GM23338 (cell line): ENCODE data around the gene KISS1R. TPM values are rescaled to one million over a fixed set of nuclear protein-coding genes. Genes with fewer than 3 reads are reported as not detected.

Experiments
- ATAC-seq: fragments of 200-7000 bp; cut with Tn5 transposase; 3 replicates; pipeline ENCODE4 v1.9.1; 2020
- DNase-seq: peaks from one replicate; pipeline ENCODE4 v3.0.0-alpha.2; 2015; ENCODE audit warnings: low spot score
- H2AFZ ChIP-seq: fragments of 200-600 bp; sonication (generic); 2 replicates; pipeline ENCODE4 v1.8.0; 2016; ENCODE audit warnings: antibody characterized with exemption, mild to moderate bottlenecking, moderate library complexity
- H3F3A ChIP-seq: fragments of 200-600 bp; sonication (generic); replicated peaks from 2 replicates; pipeline ENCODE4 v1.8.0; 2017; ENCODE audit warnings: antibody characterized with exemption, mixed run types, low read depth
- H3K27ac ChIP-seq: fragments of 200-600 bp; sonication (generic); 2 replicates; pipeline ENCODE4 v1.6.1; 2016; ENCODE audit warnings: low read depth
- H3K27me3 ChIP-seq: fragments of 200-600 bp; sonication (generic); 2 replicates; pipeline ENCODE4 v1.8.0; 2016; ENCODE audit warnings: mild to moderate bottlenecking, mixed run types, moderate library complexity; ENCODE audit not compliant: insufficient read depth
- H3K36me3 ChIP-seq: fragments of 200-600 bp; sonication (generic); 2 replicates; pipeline ENCODE4 v1.8.0; 2016; ENCODE audit warnings: mild to moderate bottlenecking; ENCODE audit not compliant: insufficient read depth
- H3K4me1 ChIP-seq: fragments of 200-600 bp; sonication (generic); 2 replicates; pipeline ENCODE4 v1.8.0; 2016; ENCODE audit warnings: mild to moderate bottlenecking, moderate library complexity; ENCODE audit not compliant: insufficient read depth
- H3K4me2 ChIP-seq: fragments of 200-600 bp; sonication (generic); 2 replicates; pipeline ENCODE4 v1.7.1; 2017; ENCODE audit warnings: mixed run types
- H3K4me3 ChIP-seq: fragments of 200-600 bp; sonication (generic); 2 replicates; pipeline ENCODE4 v1.6.1; 2016; ENCODE audit warnings: mixed run types
- H3K79me2 ChIP-seq: fragments of 200-600 bp; sonication (generic); replicated peaks from 2 replicates; pipeline ENCODE4 v1.8.0; 2017; ENCODE audit warnings: mild to moderate bottlenecking; ENCODE audit not compliant: insufficient read depth
- H3K9me2 ChIP-seq: fragments of 200-600 bp; sonication (generic); 2 replicates; pipeline ENCODE4 v1.8.0; 2017; ENCODE audit not compliant: insufficient read depth
- H4K20me1 ChIP-seq: fragments of 200-600 bp; sonication (generic); replicated peaks from 2 replicates; pipeline ENCODE4 v1.8.0; 2017; ENCODE audit warnings: mild to moderate bottlenecking; ENCODE audit not compliant: insufficient read depth
- H3K27ac Mint-ChIP-seq: 2 replicates; pipeline ENCODE4 v1.8.0; 2020; ENCODE audit warnings: inconsistent platforms, mild to moderate bottlenecking, moderate library complexity, mixed read lengths
- H3K27me3 Mint-ChIP-seq: 3 replicates; pipeline ENCODE4 v1.8.0; 2022; ENCODE audit warnings: low read depth, mild to moderate bottlenecking, moderate library complexity, mixed read lengths, inconsistent platforms; ENCODE audit not compliant: insufficient read depth, poor library complexity
- H3K36me3 Mint-ChIP-seq: 3 replicates; pipeline ENCODE4 v1.8.0; 2021; ENCODE audit warnings: low read depth, mild to moderate bottlenecking, inconsistent platforms, moderate library complexity, mixed read lengths
- H3K4me1 Mint-ChIP-seq: 3 replicates; pipeline ENCODE4 v1.8.0; 2020; ENCODE audit warnings: mild to moderate bottlenecking, inconsistent platforms, mixed read lengths
- H3K4me3 Mint-ChIP-seq: 3 replicates; pipeline ENCODE4 v1.8.0; 2021; ENCODE audit warnings: moderate library complexity, mild to moderate bottlenecking, inconsistent platforms, mixed read lengths
- H3K9me3 Mint-ChIP-seq: 3 replicates; pipeline ENCODE4 v1.8.0; 2020; ENCODE audit warnings: moderate library complexity, mild to moderate bottlenecking, inconsistent platforms, mixed read lengths
- CREB1 ChIP-seq: fragments of 250-450 bp; sonication (Bioruptor Pico); IDR thresholded peaks from 2 replicates; pipeline ENCODE4 v1.5.0; 2020; ENCODE audit warnings: low read depth, mild to moderate bottlenecking, moderate library complexity
- EZH2 ChIP-seq: fragments of 200-600 bp; sonication (generic); IDR thresholded peaks from one replicate; pipeline ENCODE4 v1.8.0; 2017; ENCODE audit warnings: antibody characterized with exemption, mild to moderate bottlenecking, low read depth; ENCODE audit not compliant: unreplicated experiment
- EZH2phosphoT487 ChIP-seq: fragments of 200-600 bp; sonication (generic); IDR thresholded peaks from one replicate; pipeline ENCODE4 v1.8.1; 2018; ENCODE audit warnings: antibody characterized with exemption; ENCODE audit not compliant: unreplicated experiment
- JUNB ChIP-seq: IDR thresholded peaks from one replicate; pipeline ENCODE4 v1.6.1; 2016; ENCODE audit warnings: antibody characterized with exemption; ENCODE audit not compliant: unreplicated experiment
- NANOG ChIP-seq: IDR thresholded peaks from 2 replicates; pipeline ENCODE4 v1.6.1; 2016; ENCODE audit warnings: antibody characterized with exemption, borderline replicate concordance
- POLR2AphosphoS5 ChIP-seq: IDR thresholded peaks from 2 replicates; pipeline ENCODE4 v1.6.1; 2016; ENCODE audit warnings: antibody characterized with exemption, low read depth
- STAT1 ChIP-seq: IDR thresholded peaks from one replicate; pipeline ENCODE4 v1.6.1; 2016; ENCODE audit warnings: antibody characterized with exemption; ENCODE audit not compliant: unreplicated experiment
- polyA plus RNA-seq: library from polyadenylated mRNA; unstranded; fragments of >200 nt; fragmentation: Nextera tagmentation; extraction: Ambion mirVana; gene quantifications from 2 replicates; pipeline ENCODE4 v1.2.1, GENCODE V29; 2016
- total RNA-seq: library from RNA; depleted of rRNA; stranded (reverse); fragments of >200 nt; shearing (Covaris generic); gene quantifications from 2 replicates; pipeline ENCODE4 v1.2.3, GENCODE V29; 2014
- TF ChIP-seq, protein P1 (sequence below): IDR thresholded peaks from 2 replicates; pipeline ENCODE4 v1.6.1; 2016; ENCODE audit warnings: antibody characterized with exemption
- TF ChIP-seq, protein P2 (sequence below), 2 experiments: fragments of 200-600 bp in 1 of 2; sonication (generic) in 1 of 2; conservative IDR thresholded peaks; 2 replicates each; pipeline versions ENCODE4 v1.5.1 to v1.6.1; 2016 to 2017; ENCODE audit warnings: antibody characterized with exemption in 2 of 2, low read depth in 2 of 2, mild to moderate bottlenecking in 2 of 2, moderate library complexity in 1 of 2

The KISS1R gene
- total and polyA plus RNA-seq, 2 experiments from 2014 or later: 0.78 to 4.0 TPM

DNA sequence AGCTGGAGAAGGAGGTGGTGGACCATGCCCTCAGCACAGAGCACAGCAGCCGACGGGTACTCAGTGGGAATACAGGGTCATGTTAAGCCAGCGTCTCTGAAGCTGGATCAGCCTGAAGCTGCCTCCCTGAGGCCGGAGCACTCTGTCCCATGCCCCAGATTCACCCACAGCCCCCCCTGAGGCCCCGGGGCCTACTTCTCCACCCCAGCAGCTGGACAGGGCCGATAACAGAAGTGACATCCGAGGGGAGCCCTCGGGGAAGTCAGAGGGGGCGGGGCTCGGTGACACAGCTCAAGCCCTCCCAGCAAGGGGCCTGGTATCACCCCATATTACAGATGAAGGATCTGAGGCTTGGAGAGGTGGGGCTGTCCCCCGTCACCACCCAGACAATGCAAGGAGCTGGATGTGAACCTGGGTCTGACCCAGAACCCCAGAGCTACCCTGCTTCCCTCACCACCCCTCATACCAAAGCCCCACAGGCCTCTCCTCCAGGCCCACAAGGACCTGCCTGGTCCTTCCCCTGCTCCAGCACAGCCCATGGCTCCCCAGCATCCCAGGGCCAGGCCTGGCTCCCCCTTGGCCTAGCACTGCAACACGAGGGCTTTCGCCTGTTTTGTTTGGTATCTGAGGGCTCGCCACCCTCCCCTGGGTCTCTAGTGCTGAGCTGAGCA is 9.8 kb upstream of the KISS1R start:
- Mint-ChIP-seq H3K27ac (no peak overlapping the region), H3K36me3 (peaks cover 12% of the 10 kb centered on the region; the same call in 2 of the 3 replicates), H3K4me3 (no peak overlapping the region), H3K9me3 (no peaks in the 10 kb centered on the region), H3K27me3 (peaks cover 10% of the 10 kb centered on the region), H3K4me1 (peaks cover 2% of the 10 kb centered on the region; the same call in 1 of the 3 replicates)
- ATAC-seq (no peak), DNase-seq (no peak)
- TF ChIP-seq POLR2AphosphoS5 (no peak), NANOG (no peak), STAT1 (no peak), JUNB (no peak), EZH2phosphoT487 (no peak), EZH2 (no peak)
- H4K20me1 ChIP-seq: peaks cover 46% of the 10 kb centered on the region
- H3K79me2 ChIP-seq: peaks cover 66% of the 10 kb centered on the region
- H3K27ac ChIP-seq: no peak overlapping the region
- H3K36me3 ChIP-seq: no peaks in the 10 kb centered on the region
- H3K9me2 ChIP-seq: no peaks in the 10 kb centered on the region
- H3K4me2 ChIP-seq: no peak overlapping the region
- no peak overlapping the region for H3K4me3 ChIP-seq
- peaks cover 15% of the 10 kb centered on the region; the same call in 1 of the 2 replicates for H3F3A ChIP-seq
- peaks cover 5% of the 10 kb centered on the region; the same call in 1 of the 2 replicates for H3K4me1 ChIP-seq
- no peak overlapping the region for H2AFZ ChIP-seq
- no peaks in the 10 kb centered on the region for H3K27me3 ChIP-seq

DNA sequence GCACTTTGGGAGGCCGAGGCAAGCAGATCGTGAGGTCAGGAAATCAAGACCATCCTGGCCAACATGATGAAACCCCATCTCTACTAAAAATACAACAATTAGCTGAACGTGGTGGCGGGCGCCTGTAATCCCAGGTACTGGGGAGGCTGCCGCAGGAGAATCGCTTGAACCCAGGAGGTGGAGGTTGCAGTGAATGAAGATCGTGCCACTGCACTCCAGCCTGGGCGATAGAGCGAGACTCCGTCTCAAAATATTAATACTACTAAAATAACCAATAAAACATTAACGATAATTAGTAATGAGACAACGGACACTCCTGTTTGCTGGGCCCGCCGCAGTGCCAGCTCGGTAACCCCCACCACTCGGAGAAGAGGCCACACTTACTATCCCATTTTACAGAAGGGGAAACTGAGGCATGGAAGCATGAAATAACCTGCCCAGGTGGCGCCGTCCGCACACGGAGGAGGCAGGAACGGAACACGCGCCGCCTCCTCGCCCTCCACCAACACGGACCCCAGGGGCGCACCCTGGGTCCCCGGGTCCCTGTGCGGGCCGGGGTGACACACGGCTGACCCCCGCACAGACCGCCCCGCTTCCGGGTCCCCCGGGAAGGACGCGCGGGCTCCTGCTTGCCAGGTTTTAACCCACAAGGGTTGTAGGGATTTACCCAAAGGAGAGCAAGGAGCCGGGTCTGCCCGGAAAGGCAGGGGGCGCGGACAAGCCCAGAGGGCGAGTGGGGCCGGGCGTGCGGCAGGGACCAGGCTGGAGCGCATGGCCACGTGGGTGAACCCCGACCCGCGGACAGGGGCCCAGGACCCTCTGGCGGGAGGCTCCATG is 5.7 kb upstream of the KISS1R start:
- H3K27me3 ChIP-seq: peaks cover 29% of the 10 kb centered on the region
- H3K27ac ChIP-seq: no peak overlapping the region
- Mint-ChIP-seq H3K4me1 (0 out of 3 replicates have a peak, but pooled peaks cover 2% of the 10 kb centered on the region), H3K27me3 (peaks cover 29% of the 10 kb centered on the region), H3K36me3 (peaks cover 6% of the 10 kb centered on the region; the same call in 2 of the 3 replicates), H3K27ac (no peak overlapping the region), H3K4me3 (peak overlapping the region; percentile 65), H3K9me3 (no peaks in the 10 kb centered on the region)
- H3K9me2 ChIP-seq: no peaks in the 10 kb centered on the region
- no peak for TF ChIP-seq EZH2phosphoT487
- no peak for TF ChIP-seq CREB1 (CRISPR knock-in tag)
- no peak for TF ChIP-seq JUNB
- TF ChIP-seq, protein P1, sequence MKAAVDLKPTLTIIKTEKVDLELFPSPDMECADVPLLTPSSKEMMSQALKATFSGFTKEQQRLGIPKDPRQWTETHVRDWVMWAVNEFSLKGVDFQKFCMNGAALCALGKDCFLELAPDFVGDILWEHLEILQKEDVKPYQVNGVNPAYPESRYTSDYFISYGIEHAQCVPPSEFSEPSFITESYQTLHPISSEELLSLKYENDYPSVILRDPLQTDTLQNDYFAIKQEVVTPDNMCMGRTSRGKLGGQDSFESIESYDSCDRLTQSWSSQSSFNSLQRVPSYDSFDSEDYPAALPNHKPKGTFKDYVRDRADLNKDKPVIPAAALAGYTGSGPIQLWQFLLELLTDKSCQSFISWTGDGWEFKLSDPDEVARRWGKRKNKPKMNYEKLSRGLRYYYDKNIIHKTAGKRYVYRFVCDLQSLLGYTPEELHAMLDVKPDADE: no peak
- TF ChIP-seq, protein P2, sequence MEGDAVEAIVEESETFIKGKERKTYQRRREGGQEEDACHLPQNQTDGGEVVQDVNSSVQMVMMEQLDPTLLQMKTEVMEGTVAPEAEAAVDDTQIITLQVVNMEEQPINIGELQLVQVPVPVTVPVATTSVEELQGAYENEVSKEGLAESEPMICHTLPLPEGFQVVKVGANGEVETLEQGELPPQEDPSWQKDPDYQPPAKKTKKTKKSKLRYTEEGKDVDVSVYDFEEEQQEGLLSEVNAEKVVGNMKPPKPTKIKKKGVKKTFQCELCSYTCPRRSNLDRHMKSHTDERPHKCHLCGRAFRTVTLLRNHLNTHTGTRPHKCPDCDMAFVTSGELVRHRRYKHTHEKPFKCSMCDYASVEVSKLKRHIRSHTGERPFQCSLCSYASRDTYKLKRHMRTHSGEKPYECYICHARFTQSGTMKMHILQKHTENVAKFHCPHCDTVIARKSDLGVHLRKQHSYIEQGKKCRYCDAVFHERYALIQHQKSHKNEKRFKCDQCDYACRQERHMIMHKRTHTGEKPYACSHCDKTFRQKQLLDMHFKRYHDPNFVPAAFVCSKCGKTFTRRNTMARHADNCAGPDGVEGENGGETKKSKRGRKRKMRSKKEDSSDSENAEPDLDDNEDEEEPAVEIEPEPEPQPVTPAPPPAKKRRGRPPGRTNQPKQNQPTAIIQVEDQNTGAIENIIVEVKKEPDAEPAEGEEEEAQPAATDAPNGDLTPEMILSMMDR (conservative IDR thresholded peaks at IDR 0.05; ENCODE audit: low read depth in 2 of 2): 0 out of 4 replicates have a peak, but pooled peaks of 1 of the 2 experiments have one; percentile 4
- no peak for TF ChIP-seq STAT1
- ATAC-seq (peak; percentile 71), DNase-seq (peak; percentile 81)
- H3K4me2 ChIP-seq: peak overlapping the region; percentile 68
- H3K36me3 ChIP-seq: no peaks in the 10 kb centered on the region
- H2AFZ ChIP-seq: no peak overlapping the region
- peaks cover 43% of the 10 kb centered on the region for H3K79me2 ChIP-seq
- H4K20me1 ChIP-seq: peaks cover 39% of the 10 kb centered on the region
- peaks cover 18% of the 10 kb centered on the region for H3F3A ChIP-seq
- H3K4me1 ChIP-seq: peaks cover 5% of the 10 kb centered on the region; the same call in 1 of the 2 replicates
- H3K4me3 ChIP-seq: peak overlapping the region; percentile 54
